Keratinocyte (primary cell): ENCODE data around the gene SCARB1. TPM values are rescaled to one million over a fixed set of nuclear protein-coding genes. Genes with fewer than 3 reads are reported as not detected.

Experiments
- DNase-seq: peaks from one replicate; pipeline ENCODE4 v3.0.0-alpha.2; 2011; ENCODE audit warnings: low read depth, missing footprints, low spot score
- FAIRE-seq: peaks from 2 replicates; lab custom pipeline; 2011; peaks lifted over from hg19 to GRCh38; lab: Jason Lieb, UNC
- H2AFZ ChIP-seq: 2 replicates; pipeline ENCODE4 v1.6.0; 2012; ENCODE audit warnings: low read length, control low read depth, inconsistent platforms; ENCODE audit not compliant: control insufficient read depth
- H3K27ac ChIP-seq: 2 replicates; pipeline ENCODE4 v1.5.1; 2011; ENCODE audit warnings: low read length; ENCODE audit not compliant: control insufficient read depth, insufficient read depth
- H3K27me3 ChIP-seq: 3 replicates; pipeline ENCODE4 v1.6.0; 2011; ENCODE audit warnings: low read length; ENCODE audit not compliant: control insufficient read depth, insufficient read depth; ENCODE audit errors: extremely low read depth
- H3K36me3 ChIP-seq, 2 experiments: 2 replicates in 1 of 2; 3 replicates in 1 of 2; pipeline ENCODE4 v1.5.1; 2011; ENCODE audit warnings: low read length in 2 of 2, mild to moderate bottlenecking in 1 of 2; ENCODE audit not compliant: control insufficient read depth in 2 of 2, insufficient read depth in 2 of 2; ENCODE audit errors: extremely low read depth in 1 of 2
- H3K4me1 ChIP-seq: 3 replicates; pipeline ENCODE4 v1.5.1; 2011; ENCODE audit warnings: low read length; ENCODE audit not compliant: control insufficient read depth, insufficient read depth; ENCODE audit errors: extremely low read depth
- H3K4me2 ChIP-seq: 3 replicates; pipeline ENCODE4 v1.6.0; 2011; ENCODE audit warnings: low read depth, low read length; ENCODE audit not compliant: control insufficient read depth, insufficient read depth; ENCODE audit errors: extremely low read depth
- H3K4me3 ChIP-seq, 3 experiments: fragments of 200-600 bp in 1 of 3; sonication (generic) in 1 of 3; 2 replicates in 2 of 3; 3 replicates in 1 of 3; pipeline ENCODE4 v1.5.1; 2011 to 2016; ENCODE audit warnings: low read length in 3 of 3, mild to moderate bottlenecking in 3 of 3, control low read depth in 2 of 3, inconsistent platforms in 1 of 3, low read depth in 1 of 3, mixed read lengths in 1 of 3, mixed run types in 1 of 3, moderate library complexity in 1 of 3; ENCODE audit not compliant: control insufficient read depth in 2 of 3, insufficient read depth in 2 of 3; ENCODE audit errors: extremely low read depth in 1 of 3
- H3K79me2 ChIP-seq: 2 replicates; pipeline ENCODE4 v1.6.0; 2012; ENCODE audit warnings: low read length; ENCODE audit not compliant: control insufficient read depth, insufficient read depth
- H3K9ac ChIP-seq: 3 replicates; pipeline ENCODE4 v1.6.0; 2011; ENCODE audit warnings: low read length; ENCODE audit not compliant: control insufficient read depth, insufficient read depth; ENCODE audit errors: extremely low read depth
- H3K9me1 ChIP-seq: 3 replicates; pipeline ENCODE4 v1.6.0; 2011; ENCODE audit warnings: low read length; ENCODE audit not compliant: control insufficient read depth, insufficient read depth; ENCODE audit errors: extremely low read depth
- H3K9me3 ChIP-seq: 2 replicates; pipeline ENCODE4 v1.5.1; 2012; ENCODE audit warnings: low read depth, low read length; ENCODE audit not compliant: control insufficient read depth
- H4K20me1 ChIP-seq: 3 replicates; pipeline ENCODE4 v1.6.0; 2011; ENCODE audit warnings: low read length; ENCODE audit not compliant: control insufficient read depth, insufficient read depth; ENCODE audit errors: extremely low read depth
- CTCF ChIP-seq, 3 experiments: IDR thresholded peaks in 1 of 3; conservative IDR thresholded peaks in 1 of 3; optimal IDR thresholded peaks in 1 of 3; 2 replicates in 2 of 3; 3 replicates in 1 of 3; pipeline versions ENCODE3 to v1.5.1; 2011; ENCODE audit warnings: low read length in 3 of 3, mild to moderate bottlenecking in 3 of 3, moderate library complexity in 2 of 3, control low read depth in 1 of 3, inconsistent platforms in 1 of 3; ENCODE audit not compliant: insufficient read depth in 2 of 3; ENCODE audit errors: extremely low read depth in 1 of 3
- EZH2 ChIP-seq: IDR thresholded peaks from one replicate; pipeline ENCODE4 v1.6.1; 2012; ENCODE audit warnings: inconsistent platforms, mild to moderate bottlenecking, low read length, moderate library complexity
- dilution Hi-C: fragments of 300-500 bp; cut with MboI; formaldehyde crosslinking; loops from one replicate; pipeline ENCODE4 v1.7.0; 2020; ENCODE audit warnings: low sequenced_read_pairs; ENCODE audit not compliant: extremely low pct_ligation_motif_present
- polyA plus RNA-seq, 5 experiments: library from polyadenylated mRNA; depleted of rRNA in 3 of 5; stranded (reverse) in 3 of 5; stranded (forward) in 1 of 5; unstranded in 1 of 5; fragments of >200 nt; gene quantifications; 1 replicate in 1 of 5; 2 replicates in 3 of 5; 3 replicates in 1 of 5; pipeline versions ENCODE4 v1.2.1 to v1.2.3, GENCODE V29; 2011 to 2012; ENCODE audit warnings: missing spikeins in 2 of 5, low read depth in 1 of 5, low replicate concordance in 1 of 5

The SCARB1 gene
- polyA plus RNA-seq, 1 donor (not counting 4 experiments of a cell fraction or from before 2014, with no cell fraction given) = 40.9 TPM

- FAIRE-seq = no peak
- no peak for TF ChIP-seq EZH2
- TF ChIP-seq CTCF (optimal IDR thresholded peaks at IDR 0.05 in 1 of 3, IDR thresholded peaks at IDR 0.05 in 1 of 3, conservative IDR thresholded peaks at IDR 0.05 in 1 of 3; ENCODE audit: extremely low read depth in 1 of 3, insufficient read depth in 2 of 3, low read length in 3 of 3) = no peak
- no peak overlapping the region for H3K27ac ChIP-seq
These were observed 9.0 kb downstream of the SCARB1 start for GRCh38 chr12:124854637-124855184.

GRCh38 chr12:124853781-124854636, 9.7 kb downstream of the SCARB1 start:
- DNase-seq (no peak), FAIRE-seq (no peak)
- Histone ChIP-seq H4K20me1 (peaks cover 6% of the 10 kb centered on the region), H3K9me3 (no peaks in the 10 kb centered on the region), H3K79me2 (peaks cover 66% of the 10 kb centered on the region), H3K4me1 (no peaks in the 10 kb centered on the region), H3K9ac (no peak overlapping the region), H3K4me3 (no peak overlapping the region), H2AFZ (no peak overlapping the region), H3K36me3 (peaks cover 19 to 23% of the 10 kb centered on the region in 2 experiments), H3K27me3 (no peaks in the 10 kb centered on the region), H3K9me1 (peaks cover 4% of the 10 kb centered on the region), H3K27ac (no peak overlapping the region), H3K4me2 (no peak overlapping the region)
- TF ChIP-seq CTCF (optimal IDR thresholded peaks at IDR 0.05 in 1 of 3, IDR thresholded peaks at IDR 0.05 in 1 of 3, conservative IDR thresholded peaks at IDR 0.05 in 1 of 3; ENCODE audit: extremely low read depth in 1 of 3, insufficient read depth in 2 of 3, low read length in 3 of 3) (no peak), EZH2 (no peak)
- dilution Hi-C loops = no loop called here

More at GRCh38 chr12:124854637-124855184, 9.0 kb downstream of the SCARB1 start:
- peaks cover 18 to 23% of the 10 kb centered on the region in 2 experiments for H3K36me3 ChIP-seq
- no peak overlapping the region for H3K4me2 ChIP-seq
- no peak overlapping the region for H3K4me3 ChIP-seq
- peaks cover 66% of the 10 kb centered on the region for H3K79me2 ChIP-seq
- dilution Hi-C loops = no loop called here
- H4K20me1 ChIP-seq = peaks cover 6% of the 10 kb centered on the region
- H2AFZ ChIP-seq = no peak overlapping the region
- no peak overlapping the region for H3K9ac ChIP-seq
- DNase-seq = no peak
- no peaks in the 10 kb centered on the region for H3K4me1 ChIP-seq
- no peaks in the 10 kb centered on the region for H3K27me3 ChIP-seq
- H3K9me1 ChIP-seq = peaks cover 4% of the 10 kb centered on the region
- no peaks in the 10 kb centered on the region for H3K9me3 ChIP-seq
